ENCODE data around the gene IL16. TPM values are rescaled to one million over a fixed set of nuclear protein-coding genes. Genes with fewer than 3 reads are reported as not detected.

IL16 gene
- total and polyA plus RNA-seq, 11 donors = 1.2 to 21.6 (median 3.7) TPM

GRCh38 chr15:81265944-81266775 lies 69.5 kb downstream of the IL16 start:
- H3K27ac ChIP-seq = no peak overlapping the region
- peaks cover 0 to 26% (median 12%) of the 10 kb centered on the region in 12 donors for H3K4me1 ChIP-seq
- H3K9me3 ChIP-seq = no peaks in the 10 kb centered on the region
- 6 to 10% (median 8%) methylated on average over 14 of the region's 14 CpGs for whole genome bisulfite sequencing, 4 donors
- peak overlapping the region in 2 of 12 donors; percentile 10 to 22 for H3K4me3 ChIP-seq
- TF ChIP-seq, protein P1, sequence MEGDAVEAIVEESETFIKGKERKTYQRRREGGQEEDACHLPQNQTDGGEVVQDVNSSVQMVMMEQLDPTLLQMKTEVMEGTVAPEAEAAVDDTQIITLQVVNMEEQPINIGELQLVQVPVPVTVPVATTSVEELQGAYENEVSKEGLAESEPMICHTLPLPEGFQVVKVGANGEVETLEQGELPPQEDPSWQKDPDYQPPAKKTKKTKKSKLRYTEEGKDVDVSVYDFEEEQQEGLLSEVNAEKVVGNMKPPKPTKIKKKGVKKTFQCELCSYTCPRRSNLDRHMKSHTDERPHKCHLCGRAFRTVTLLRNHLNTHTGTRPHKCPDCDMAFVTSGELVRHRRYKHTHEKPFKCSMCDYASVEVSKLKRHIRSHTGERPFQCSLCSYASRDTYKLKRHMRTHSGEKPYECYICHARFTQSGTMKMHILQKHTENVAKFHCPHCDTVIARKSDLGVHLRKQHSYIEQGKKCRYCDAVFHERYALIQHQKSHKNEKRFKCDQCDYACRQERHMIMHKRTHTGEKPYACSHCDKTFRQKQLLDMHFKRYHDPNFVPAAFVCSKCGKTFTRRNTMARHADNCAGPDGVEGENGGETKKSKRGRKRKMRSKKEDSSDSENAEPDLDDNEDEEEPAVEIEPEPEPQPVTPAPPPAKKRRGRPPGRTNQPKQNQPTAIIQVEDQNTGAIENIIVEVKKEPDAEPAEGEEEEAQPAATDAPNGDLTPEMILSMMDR (IDR thresholded peaks at IDR 0.05) = peak; percentile 76 to 92 (median 86)
- TF ChIP-seq POLR2A (IDR thresholded peaks at IDR 0.05) = no peak
- peaks cover 0 to 23% (median 0%) of the 10 kb centered on the region in 9 donors for H3K36me3 ChIP-seq
- intact Hi-C loops (cut with DNase I) = loop anchor here (1.0 to 10.0 kb wide), 20 partner anchors 89 to 811 kb away; partner anchors contain the start of gene MESD (in 1 of the 10)
- peak; percentile 87 to 93 (median 92) for ATAC-seq
- peak; percentile 75 to 88 (median 81) for DNase-seq
- H3K27me3 ChIP-seq = no peaks in the 10 kb centered on the region

DNA sequence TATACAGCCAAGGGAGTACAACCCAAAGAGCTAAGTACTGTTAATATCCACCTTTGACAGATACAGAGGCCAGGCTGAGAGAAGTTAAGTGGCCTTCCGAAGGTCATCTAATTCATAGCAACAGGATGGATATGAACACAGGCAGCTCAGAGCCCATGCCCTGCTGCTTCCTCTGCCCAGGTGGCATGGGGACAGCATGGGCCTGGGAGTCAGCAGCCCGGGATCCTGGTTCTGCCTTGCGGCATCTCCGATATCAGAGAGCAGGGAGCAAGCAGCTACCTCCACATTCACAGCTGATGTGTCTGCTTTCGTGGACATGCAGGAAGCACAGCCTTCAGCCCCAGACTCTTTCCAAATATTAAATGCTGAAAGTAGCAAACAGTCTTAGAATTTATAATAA lies 71.7 kb downstream of the IL16 start:
- Histone ChIP-seq H3K4me3 (no peak overlapping the region), H3K4me1 (peaks cover 0 to 26% (median 12%) of the 10 kb centered on the region in 12 donors), H3K36me3 (peaks cover 0 to 26% (median 0%) of the 10 kb centered on the region in 9 donors), H3K27me3 (no peaks in the 10 kb centered on the region), H3K9me3 (no peaks in the 10 kb centered on the region), H3K27ac (no peak overlapping the region)
- DNase-seq (no peak), ATAC-seq (no peak)
- no peak for TF ChIP-seq POLR2A (IDR thresholded peaks at IDR 0.05)
- TF ChIP-seq, protein P1 (IDR thresholded peaks at IDR 0.05) = no peak
- intact Hi-C loops (cut with DNase I) = loop anchor here in 9 of 10 donors (5.0 to 10.0 kb wide), 12 partner anchors 91 to 814 kb away; partner anchors contain the start of gene MESD (in 1 of the 9)
- WGBS, 4 donors = 81 to 100% (median 95%) methylated on average over 4 to 5 of the region's 5 CpGs

GRCh38 chr15:81268881-81269601 lies 72.4 kb downstream of the IL16 start:
- Histone ChIP-seq H3K4me1 (peaks cover 0 to 24% (median 12%) of the 10 kb centered on the region in 12 donors), H3K27ac (no peak overlapping the region), H3K36me3 (peaks cover 0 to 29% (median 0%) of the 10 kb centered on the region in 9 donors), H3K4me3 (no peak overlapping the region), H3K27me3 (no peaks in the 10 kb centered on the region), H3K9me3 (no peaks in the 10 kb centered on the region)
- ATAC-seq = no peak
- WGBS, 4 donors = 90 to 95% (median 91%) methylated on average over 10 of the region's 10 CpGs
- TF ChIP-seq, protein P1 (IDR thresholded peaks at IDR 0.05) = no peak
- no peak for TF ChIP-seq POLR2A (IDR thresholded peaks at IDR 0.05)
- no peak for DNase-seq
- intact Hi-C loops (cut with DNase I) = loop anchor here in 9 of 10 donors (5.0 to 10.0 kb wide), 12 partner anchors 92 to 814 kb away; partner anchors contain the start of gene MESD (in 1 of the 9)
